ENCODE results near the gene EIF3A. TPM values are rescaled to one million over a fixed set of nuclear protein-coding genes. Genes with fewer than 3 reads are reported as not detected.

EIF3A gene
- total RNA-seq, 6 donors from 2014 or later: 90.2 to 138 (median 107) TPM

DNA sequence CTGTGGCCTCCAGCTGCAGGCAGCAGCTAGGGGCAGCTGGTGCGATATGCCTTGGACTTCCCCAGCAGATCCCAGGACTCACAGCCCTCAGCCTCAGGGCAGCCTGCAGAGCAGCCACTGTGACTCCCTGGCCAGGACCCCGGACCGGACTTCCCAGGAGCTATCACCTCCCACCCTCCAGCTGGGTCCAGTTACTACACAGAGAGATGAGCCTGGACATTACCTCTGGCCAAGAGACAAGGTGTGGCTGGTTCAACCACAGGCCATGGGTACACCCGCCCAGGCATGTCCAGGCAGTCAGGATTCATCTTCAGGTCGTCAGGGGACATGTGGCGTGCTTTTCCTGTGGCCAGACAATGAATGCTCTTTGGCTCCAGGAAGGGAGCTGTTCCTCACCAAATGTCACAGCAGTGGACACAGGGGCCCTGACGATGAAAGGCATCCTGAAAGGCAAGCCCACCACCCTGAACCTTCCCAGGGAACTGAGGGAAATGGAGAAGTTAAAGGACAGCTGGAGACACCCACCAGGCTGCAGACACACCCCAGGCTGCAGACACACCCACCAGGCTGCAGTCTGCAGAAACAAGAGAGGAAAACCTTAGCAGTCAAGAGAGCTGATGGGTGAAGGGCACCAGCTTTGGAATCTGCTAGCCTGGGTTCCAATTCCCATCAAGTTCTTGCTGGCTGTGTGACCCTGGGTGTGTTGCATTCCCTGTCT, 76.9 kb downstream of the EIF3A start:
- no peak overlapping the region for H3K27ac ChIP-seq
- ATAC-seq (ENCODE audit: low FRiP score in 2 of 2) (no peak), DNase-seq (no peak)
- H3K9me3 ChIP-seq: no peaks in the 10 kb centered on the region
- H3K27me3 ChIP-seq: no peaks in the 10 kb centered on the region
- H3K4me3 ChIP-seq: no peak overlapping the region
- H3K4me1 ChIP-seq: peaks cover 0 to 10% (median 2%) of the 10 kb centered on the region in 4 donors
- no peaks in the 10 kb centered on the region for H3K36me3 ChIP-seq
- 67 to 78% methylated on average over 6 to 7 of the region's 7 CpGs for WGBS, 2 donors
- TF ChIP-seq POLR2AphosphoS5 (IDR thresholded peaks at IDR 0.05) (no peak), POLR2A (IDR thresholded peaks at IDR 0.05) (no peak), EP300 (IDR thresholded peaks at IDR 0.05) (no peak)
- TF ChIP-seq, protein P1, sequence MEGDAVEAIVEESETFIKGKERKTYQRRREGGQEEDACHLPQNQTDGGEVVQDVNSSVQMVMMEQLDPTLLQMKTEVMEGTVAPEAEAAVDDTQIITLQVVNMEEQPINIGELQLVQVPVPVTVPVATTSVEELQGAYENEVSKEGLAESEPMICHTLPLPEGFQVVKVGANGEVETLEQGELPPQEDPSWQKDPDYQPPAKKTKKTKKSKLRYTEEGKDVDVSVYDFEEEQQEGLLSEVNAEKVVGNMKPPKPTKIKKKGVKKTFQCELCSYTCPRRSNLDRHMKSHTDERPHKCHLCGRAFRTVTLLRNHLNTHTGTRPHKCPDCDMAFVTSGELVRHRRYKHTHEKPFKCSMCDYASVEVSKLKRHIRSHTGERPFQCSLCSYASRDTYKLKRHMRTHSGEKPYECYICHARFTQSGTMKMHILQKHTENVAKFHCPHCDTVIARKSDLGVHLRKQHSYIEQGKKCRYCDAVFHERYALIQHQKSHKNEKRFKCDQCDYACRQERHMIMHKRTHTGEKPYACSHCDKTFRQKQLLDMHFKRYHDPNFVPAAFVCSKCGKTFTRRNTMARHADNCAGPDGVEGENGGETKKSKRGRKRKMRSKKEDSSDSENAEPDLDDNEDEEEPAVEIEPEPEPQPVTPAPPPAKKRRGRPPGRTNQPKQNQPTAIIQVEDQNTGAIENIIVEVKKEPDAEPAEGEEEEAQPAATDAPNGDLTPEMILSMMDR (IDR thresholded peaks at IDR 0.05): no peak

DNA sequence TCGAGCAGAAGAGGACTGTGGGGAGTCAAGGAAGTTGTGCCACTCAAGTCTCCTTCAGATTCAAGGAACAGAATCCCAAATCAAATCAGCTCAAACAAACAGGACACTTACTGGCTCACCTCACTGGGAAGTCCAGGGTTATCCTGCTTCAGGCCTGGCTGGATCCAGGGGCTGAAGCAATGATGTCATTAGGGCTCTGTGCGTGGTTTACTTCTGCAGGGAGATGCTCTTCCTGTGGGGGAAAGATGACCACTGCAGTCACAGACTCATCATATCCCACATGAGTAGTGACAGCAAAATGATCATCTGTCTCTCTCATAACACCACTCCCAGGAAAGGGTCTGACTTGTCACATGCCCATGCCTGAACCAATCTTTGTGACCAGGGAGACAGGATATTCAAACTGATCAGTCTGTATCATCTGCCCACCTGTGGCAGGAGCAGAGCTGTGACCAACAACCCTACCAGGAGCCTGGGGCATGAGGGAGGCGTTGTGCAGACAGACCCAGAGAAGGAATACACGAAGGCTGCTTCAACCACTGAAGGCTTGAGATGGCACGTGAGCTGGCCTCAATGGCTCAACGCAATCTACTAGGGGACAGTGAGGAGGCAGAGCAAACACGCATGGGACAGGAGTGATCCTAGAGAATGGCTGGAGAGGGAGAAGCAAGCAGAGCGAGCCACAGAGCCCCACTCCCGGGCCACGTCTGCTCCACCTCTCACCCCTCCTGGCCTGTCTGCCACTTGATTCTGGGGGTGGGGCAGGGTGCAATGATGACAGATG, 78.7 kb downstream of the EIF3A start:
- H3K9me3 ChIP-seq: no peaks in the 10 kb centered on the region
- 78 to 86% methylated on average over 10 of the region's 10 CpGs for WGBS, 2 donors
- TF ChIP-seq, protein P1 (IDR thresholded peaks at IDR 0.05): no peak
- TF ChIP-seq POLR2A (IDR thresholded peaks at IDR 0.05) (no peak), POLR2AphosphoS5 (IDR thresholded peaks at IDR 0.05) (no peak), EP300 (IDR thresholded peaks at IDR 0.05) (no peak)
- peaks cover 0 to 6% (median 2%) of the 10 kb centered on the region in 4 donors for H3K4me1 ChIP-seq
- H3K4me3 ChIP-seq: no peak overlapping the region
- DNase-seq (no peak), ATAC-seq (ENCODE audit: low FRiP score in 2 of 2) (no peak)
- no peaks in the 10 kb centered on the region for H3K27me3 ChIP-seq
- no peak overlapping the region for H3K27ac ChIP-seq
- H3K36me3 ChIP-seq: no peaks in the 10 kb centered on the region

DNA sequence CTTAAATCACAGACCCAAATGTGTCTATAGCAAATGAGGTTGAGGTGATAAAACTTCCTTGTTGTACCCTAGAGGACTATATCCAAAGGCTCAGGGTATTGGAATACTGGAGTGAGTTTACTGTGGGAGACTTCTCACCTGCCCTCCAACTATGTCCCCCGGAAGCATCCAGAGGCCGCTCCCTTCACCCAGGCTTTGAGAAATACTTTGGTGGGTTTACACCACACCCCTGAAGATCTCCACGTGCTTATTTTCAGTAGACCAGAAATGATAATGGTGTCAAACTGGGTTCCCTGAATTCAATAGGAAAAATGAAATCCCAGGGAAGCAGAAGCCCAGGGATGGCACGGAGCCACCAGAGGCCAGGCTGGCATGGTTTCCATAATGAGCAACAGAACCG, 82.4 kb downstream of the EIF3A start:
- no peak overlapping the region for H3K4me3 ChIP-seq
- ATAC-seq (ENCODE audit: low FRiP score in 2 of 2) (no peak), DNase-seq (no peak)
- no peak overlapping the region for H3K27ac ChIP-seq
- no peaks in the 10 kb centered on the region for H3K36me3 ChIP-seq
- H3K9me3 ChIP-seq: no peaks in the 10 kb centered on the region
- 76 to 90% methylated on average over 5 of the region's 5 CpGs for WGBS, 2 donors
- H3K4me1 ChIP-seq: no peaks in the 10 kb centered on the region
- TF ChIP-seq POLR2AphosphoS5 (IDR thresholded peaks at IDR 0.05): no peak
- TF ChIP-seq EP300 (IDR thresholded peaks at IDR 0.05): no peak
- no peak for TF ChIP-seq POLR2A (IDR thresholded peaks at IDR 0.05)
- TF ChIP-seq, protein P1 (IDR thresholded peaks at IDR 0.05): no peak
- no peaks in the 10 kb centered on the region for H3K27me3 ChIP-seq

DNA sequence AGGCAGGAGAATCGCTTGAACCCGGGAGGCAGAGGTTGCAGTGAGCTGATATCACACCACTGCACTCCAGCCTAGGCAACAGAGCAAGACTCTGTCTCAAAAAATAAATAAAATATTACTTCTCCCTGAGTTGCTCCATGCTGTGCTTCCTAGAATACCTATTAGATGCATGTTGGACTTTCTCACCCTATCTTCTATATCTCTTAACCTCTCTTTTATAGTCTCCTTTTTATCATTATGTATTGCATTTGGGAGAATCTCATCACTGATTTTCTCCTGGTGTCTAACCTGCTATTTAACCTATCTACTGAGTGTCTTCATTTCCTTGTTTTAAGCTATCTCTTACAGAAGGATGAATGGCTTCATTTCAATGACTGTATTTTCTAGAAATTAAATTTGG, 83.2 kb downstream of the EIF3A start:
- Histone ChIP-seq H3K27me3 (no peaks in the 10 kb centered on the region), H3K36me3 (no peaks in the 10 kb centered on the region), H3K27ac (no peak overlapping the region), H3K9me3 (no peaks in the 10 kb centered on the region), H3K4me1 (no peaks in the 10 kb centered on the region), H3K4me3 (no peak overlapping the region)
- WGBS, 2 donors: 96 to 98% methylated on average over 2 of the region's 2 CpGs
- TF ChIP-seq POLR2AphosphoS5 (IDR thresholded peaks at IDR 0.05) (no peak), EP300 (IDR thresholded peaks at IDR 0.05) (no peak), POLR2A (IDR thresholded peaks at IDR 0.05) (no peak)
- TF ChIP-seq, protein P1 (IDR thresholded peaks at IDR 0.05): no peak
- ATAC-seq (ENCODE audit: low FRiP score in 2 of 2) (no peak), DNase-seq (no peak)

Data from upper lobe of left lung (tissue), 6 donors.